HG02642 (cell line): ENCODE measurements around the gene EPG5.
"Not testable (repeated sequence)": the region's sequence is repeated elsewhere in the genome, so short reads cannot be mapped to it uniquely, and the experiment has no call there.

Experiments
- ATAC-seq: cut with Tn5 transposase; IDR thresholded peaks from one replicate; pipeline ENCODE4 v1.9.1; 2021; ENCODE audit warnings: mild to moderate bottlenecking; ENCODE audit not compliant: unreplicated experiment, poor library complexity

The EPG5 gene

GRCh38 chr18:45981821-45982220 lies 14.7 kb upstream of the EPG5 start:
- ATAC-seq: no peak

- ATAC-seq: no peak
These were observed 13.1 kb upstream of the EPG5 start for GRCh38 chr18:45980229-45980628.

GRCh38 chr18:45978084-45978483 lies 11.0 kb upstream of the EPG5 start:
- no peak for ATAC-seq

- no peak for ATAC-seq
These were observed 9.8 kb upstream of the EPG5 start for GRCh38 chr18:45976974-45977373.

- ATAC-seq: no peak
These were observed 9.4 kb upstream of the EPG5 start for GRCh38 chr18:45976566-45976965.

- no peak for ATAC-seq
These were observed 7.0 kb upstream of the EPG5 start for GRCh38 chr18:45974088-45974536.

GRCh38 chr18:45964913-45965312 lies 2.2 kb downstream of the EPG5 start:
- ATAC-seq: not testable (repeated sequence)

- ATAC-seq: no peak
These were observed 4.3 kb downstream of the EPG5 start for GRCh38 chr18:45962866-45963265.

GRCh38 chr18:45962461-45962860 lies 4.7 kb downstream of the EPG5 start:
- ATAC-seq: no peak

GRCh38 chr18:45959484-45959883 lies 7.6 kb downstream of the EPG5 start:
- ATAC-seq: not testable (repeated sequence)

GRCh38 chr18:45958730-45959129 lies 8.4 kb downstream of the EPG5 start:
- no peak for ATAC-seq

GRCh38 chr18:45958027-45958426 lies 9.1 kb downstream of the EPG5 start:
- no peak for ATAC-seq

GRCh38 chr18:45957100-45957499 lies 10.0 kb downstream of the EPG5 start:
- no peak for ATAC-seq

- ATAC-seq: no peak
These were observed 12.8 kb downstream of the EPG5 start for GRCh38 chr18:45954070-45954934.

GRCh38 chr18:45951016-45951714 lies 16.0 kb downstream of the EPG5 start:
- ATAC-seq: no peak

- ATAC-seq: no peak
These were observed 21.5 kb downstream of the EPG5 start for GRCh38 chr18:45945669-45946068.

- ATAC-seq: no peak
These were observed 26.4 kb downstream of the EPG5 start for GRCh38 chr18:45940724-45941123.

- ATAC-seq: no peak
These were observed 27.9 kb downstream of the EPG5 start for GRCh38 chr18:45939236-45939635.

GRCh38 chr18:45938488-45938935 lies 28.6 kb downstream of the EPG5 start:
- ATAC-seq: no peak

- ATAC-seq: no peak
These were observed 31.4 kb downstream of the EPG5 start for GRCh38 chr18:45935591-45936335.

- no peak for ATAC-seq
These were observed 34.4 kb downstream of the EPG5 start for GRCh38 chr18:45932708-45933107.
